Adipocyte (in vitro differentiated cells): ENCODE measurements around the gene ELMO1.

ENCODE experiments used
- DNase-seq: peaks from one replicate; pipeline ENCODE4 v3.0.0-alpha.2; 2015; ENCODE audit warnings: low read depth
- H3K27me3 ChIP-seq: replicated peaks from 2 replicates; pipeline ENCODE4 v1.7.0; 2013; ENCODE audit warnings: mild to moderate bottlenecking, low read length, moderate library complexity; ENCODE audit not compliant: control insufficient read depth, insufficient read depth
- H3K36me3 ChIP-seq: 2 replicates; pipeline ENCODE4 v1.7.0; 2013; ENCODE audit warnings: low read length, mild to moderate bottlenecking, moderate library complexity; ENCODE audit not compliant: control insufficient read depth, insufficient read depth, severe bottlenecking
- H3K4me1 ChIP-seq: 2 replicates; pipeline ENCODE4 v1.7.0; 2013; ENCODE audit warnings: mild to moderate bottlenecking, low read length, moderate library complexity; ENCODE audit not compliant: control insufficient read depth, insufficient read depth
- H3K4me3 ChIP-seq: 2 replicates; pipeline ENCODE4 v1.7.0; 2013; ENCODE audit warnings: mild to moderate bottlenecking, low read length, moderate library complexity
- H3K9ac ChIP-seq: 2 replicates; pipeline ENCODE4 v1.7.0; 2013; ENCODE audit warnings: mild to moderate bottlenecking, low read length, moderate library complexity
- H3K9me3 ChIP-seq: 2 replicates; pipeline ENCODE4 v1.7.0; 2013; ENCODE audit warnings: mild to moderate bottlenecking, low read length, moderate library complexity; ENCODE audit not compliant: control insufficient read depth

Gene ELMO1

GRCh38 chr7:37315772-37316715, 132.6 kb downstream of the ELMO1 start:
- Histone ChIP-seq H3K4me3 (no peak overlapping the region), H3K9ac (no peak overlapping the region), H3K9me3 (no peaks in the 10 kb centered on the region), H3K27me3 (no peaks in the 10 kb centered on the region), H3K4me1 (peaks cover 17% of the 10 kb centered on the region), H3K36me3 (no peaks in the 10 kb centered on the region)
- DNase-seq, result no peak

- Histone ChIP-seq H3K36me3 (no peaks in the 10 kb centered on the region), H3K4me1 (peaks cover 10% of the 10 kb centered on the region), H3K4me3 (no peak overlapping the region), H3K9ac (no peak overlapping the region), H3K27me3 (peaks cover 3% of the 10 kb centered on the region), H3K9me3 (no peaks in the 10 kb centered on the region)
- DNase-seq, result no peak
Observed at GRCh38 chr7:37312608-37313007, 136.1 kb downstream of the ELMO1 start.

GRCh38 chr7:37311355-37311754, 137.3 kb downstream of the ELMO1 start:
- Histone ChIP-seq H3K4me3 (no peak overlapping the region), H3K36me3 (no peaks in the 10 kb centered on the region), H3K9ac (no peak overlapping the region), H3K9me3 (no peaks in the 10 kb centered on the region), H3K4me1 (peaks cover 7% of the 10 kb centered on the region), H3K27me3 (peaks cover 3% of the 10 kb centered on the region)
- DNase-seq, result no peak

- Histone ChIP-seq H3K4me1 (peaks cover under 1% of the 10 kb centered on the region), H3K4me3 (no peak overlapping the region), H3K27me3 (peaks cover 3% of the 10 kb centered on the region), H3K36me3 (no peaks in the 10 kb centered on the region), H3K9me3 (no peaks in the 10 kb centered on the region), H3K9ac (no peak overlapping the region)
- DNase-seq, result no peak
Observed at GRCh38 chr7:37310327-37311080, 138.2 kb downstream of the ELMO1 start.

- Histone ChIP-seq H3K27me3 (peaks cover 3% of the 10 kb centered on the region), H3K9me3 (no peaks in the 10 kb centered on the region), H3K4me1 (no peaks in the 10 kb centered on the region), H3K9ac (no peak overlapping the region), H3K36me3 (no peaks in the 10 kb centered on the region), H3K4me3 (no peak overlapping the region)
- no peak for DNase-seq
Observed at GRCh38 chr7:37309493-37309892, 139.2 kb downstream of the ELMO1 start.

GRCh38 chr7:37304921-37305320, 143.7 kb downstream of the ELMO1 start:
- Histone ChIP-seq H3K36me3 (no peaks in the 10 kb centered on the region), H3K27me3 (peaks cover 3% of the 10 kb centered on the region), H3K9me3 (no peaks in the 10 kb centered on the region), H3K9ac (no peak overlapping the region), H3K4me3 (peak overlapping the region; percentile 33), H3K4me1 (no peaks in the 10 kb centered on the region)
- DNase-seq, result no peak

- no peaks in the 10 kb centered on the region for H3K9me3 ChIP-seq
Observed at GRCh38 chr7:37297546-37297945, 151.1 kb downstream of the ELMO1 start.

GRCh38 chr7:37295401-37295800, 153.3 kb downstream of the ELMO1 start:
- Histone ChIP-seq H3K4me1 (peaks cover 3% of the 10 kb centered on the region), H3K27me3 (no peaks in the 10 kb centered on the region), H3K36me3 (no peaks in the 10 kb centered on the region), H3K9me3 (no peaks in the 10 kb centered on the region), H3K4me3 (no peak overlapping the region), H3K9ac (no peak overlapping the region)
- DNase-seq, result no peak

More at GRCh38 chr7:37297546-37297945, 151.1 kb downstream of the ELMO1 start:
- DNase-seq, result no peak
- H3K9ac ChIP-seq, result no peak overlapping the region
- H3K4me3 ChIP-seq, result no peak overlapping the region
- H3K4me1 ChIP-seq, result peaks cover 3% of the 10 kb centered on the region
- H3K27me3 ChIP-seq, result no peaks in the 10 kb centered on the region
- H3K36me3 ChIP-seq, result no peaks in the 10 kb centered on the region

GRCh38 chr7:37290731-37291130, 157.9 kb downstream of the ELMO1 start:
- H3K4me1 ChIP-seq, result no peaks in the 10 kb centered on the region
- no peaks in the 10 kb centered on the region for H3K36me3 ChIP-seq
- DNase-seq, result no peak
- H3K27me3 ChIP-seq, result no peaks in the 10 kb centered on the region
- H3K9me3 ChIP-seq, result no peaks in the 10 kb centered on the region
- H3K4me3 ChIP-seq, result no peak overlapping the region
- H3K9ac ChIP-seq, result no peak overlapping the region

- H3K27me3 ChIP-seq, result no peaks in the 10 kb centered on the region
- no peaks in the 10 kb centered on the region for H3K4me1 ChIP-seq
- DNase-seq, result no peak
- no peak overlapping the region for H3K9ac ChIP-seq
- no peaks in the 10 kb centered on the region for H3K9me3 ChIP-seq
- no peak overlapping the region for H3K4me3 ChIP-seq
- no peaks in the 10 kb centered on the region for H3K36me3 ChIP-seq
Observed at GRCh38 chr7:37289781-37290180, 158.9 kb downstream of the ELMO1 start.

- H3K9me3 ChIP-seq, result no peaks in the 10 kb centered on the region
Observed at GRCh38 chr7:37289367-37289766, 159.3 kb downstream of the ELMO1 start.

More at GRCh38 chr7:37289367-37289766, 159.3 kb downstream of the ELMO1 start:
- Histone ChIP-seq H3K27me3 (no peaks in the 10 kb centered on the region), H3K9ac (no peak overlapping the region), H3K4me1 (no peaks in the 10 kb centered on the region), H3K4me3 (no peak overlapping the region), H3K36me3 (no peaks in the 10 kb centered on the region)
- DNase-seq, result no peak
